ENCODE results near the gene GPHN. TPM values are rescaled to one million over a fixed set of nuclear protein-coding genes. Genes with fewer than 3 reads are reported as not detected.

The GPHN gene
- total RNA-seq, 1 experiment from 2014 or later: 23.4 TPM

- H3K9me3 ChIP-seq (ENCODE audit: low read length): no peaks in the 10 kb centered on the region
- BruUV-seq (replicated peaks): no TSS peak
- intact Hi-C loops (cut with micrococcal nuclease): no loop called here
- no peak overlapping the region for H3K4me3 ChIP-seq (ENCODE audit: low read length)
- no peak overlapping the region for H3K27ac ChIP-seq (ENCODE audit: low read length)
- ATAC-seq: peak; percentile 69
- no peaks in the 10 kb centered on the region for H3K9me2 ChIP-seq (replicated peaks; ENCODE audit: low read length)
- H2AFZ ChIP-seq (ENCODE audit: low read length): no peak overlapping the region
- H3K4me1 ChIP-seq (ENCODE audit: insufficient read depth, low read length): peaks cover 21% of the 10 kb centered on the region
- peaks cover 35% of the 10 kb centered on the region for H3K79me2 ChIP-seq (ENCODE audit: low read length)
- no peaks in the 10 kb centered on the region for H3K27me3 ChIP-seq (ENCODE audit: low read length)
- no peak overlapping the region for H3K9ac ChIP-seq (ENCODE audit: low read length)
- peak; percentile 63 for DNase-seq
- no peaks in the 10 kb centered on the region for H3K36me3 ChIP-seq (ENCODE audit: low read depth, low read length)
- CTCF ChIA-PET: no interaction called here
- H3K4me2 ChIP-seq (ENCODE audit: low read length): no peak overlapping the region
- H3F3A ChIP-seq (ENCODE audit: low read length, unreplicated experiment): no peaks in the 10 kb centered on the region
- POLR2A ChIA-PET (ENCODE audit: unreplicated experiment): no interaction called here
- TF ChIP-seq EZH2 (IDR thresholded peaks at IDR 0.05; ENCODE audit: low read length, unreplicated experiment) (no peak), CTCF (conservative IDR thresholded peaks at IDR 0.05; ENCODE audit: low read depth, low read length) (no peak), EZH2phosphoT487 (IDR thresholded peaks at IDR 0.05; ENCODE audit: borderline replicate concordance, low read length) (no peak)
- peaks cover 10% of the 10 kb centered on the region; the same call in 1 of the 2 replicates for H4K20me1 ChIP-seq (ENCODE audit: low read length)
Measured at GRCh38 chr14:66645716-66646115, 137.8 kb downstream of the GPHN start.

- Histone ChIP-seq H3K27me3 (ENCODE audit: low read length) (no peaks in the 10 kb centered on the region), H2AFZ (ENCODE audit: low read length) (no peak overlapping the region), H3K9me2 (replicated peaks; ENCODE audit: low read length) (no peaks in the 10 kb centered on the region), H4K20me1 (ENCODE audit: low read length) (no peaks in the 10 kb centered on the region), H3K4me2 (ENCODE audit: low read length) (no peak overlapping the region), H3K36me3 (ENCODE audit: low read depth, low read length) (no peaks in the 10 kb centered on the region), H3K27ac (ENCODE audit: low read length) (no peak overlapping the region), H3K79me2 (ENCODE audit: low read length) (peaks cover 17% of the 10 kb centered on the region), H3K4me1 (ENCODE audit: insufficient read depth, low read length) (peaks cover 8% of the 10 kb centered on the region; the same call in 1 of the 2 replicates), H3K9me3 (ENCODE audit: low read length) (no peaks in the 10 kb centered on the region), H3K9ac (ENCODE audit: low read length) (no peak overlapping the region), H3K4me3 (ENCODE audit: low read length) (no peak overlapping the region), H3F3A (ENCODE audit: low read length, unreplicated experiment) (no peaks in the 10 kb centered on the region)
- intact Hi-C loops (cut with micrococcal nuclease): no loop called here
- no peak for DNase-seq
- BruUV-seq (replicated peaks): no TSS peak
- TF ChIP-seq EZH2 (IDR thresholded peaks at IDR 0.05; ENCODE audit: low read length, unreplicated experiment) (no peak), EZH2phosphoT487 (IDR thresholded peaks at IDR 0.05; ENCODE audit: borderline replicate concordance, low read length) (no peak), CTCF (conservative IDR thresholded peaks at IDR 0.05; ENCODE audit: low read depth, low read length) (no peak)
- POLR2A ChIA-PET (ENCODE audit: unreplicated experiment): no interaction called here
- ATAC-seq: no peak
- CTCF ChIA-PET: no interaction called here
Measured at GRCh38 chr14:66649498-66649897, 141.6 kb downstream of the GPHN start.

- Histone ChIP-seq H4K20me1 (ENCODE audit: low read length) (no peaks in the 10 kb centered on the region), H3K4me3 (ENCODE audit: low read length) (no peak overlapping the region), H3K4me2 (ENCODE audit: low read length) (no peak overlapping the region), H3K9me3 (ENCODE audit: low read length) (no peaks in the 10 kb centered on the region), H3K36me3 (ENCODE audit: low read depth, low read length) (no peaks in the 10 kb centered on the region), H3K79me2 (ENCODE audit: low read length) (peaks cover 10% of the 10 kb centered on the region), H3K9ac (ENCODE audit: low read length) (no peak overlapping the region), H2AFZ (ENCODE audit: low read length) (no peak overlapping the region), H3K27ac (ENCODE audit: low read length) (no peak overlapping the region), H3K9me2 (replicated peaks; ENCODE audit: low read length) (no peaks in the 10 kb centered on the region), H3K4me1 (ENCODE audit: insufficient read depth, low read length) (peaks cover 5% of the 10 kb centered on the region; the same call in 1 of the 2 replicates), H3K27me3 (ENCODE audit: low read length) (no peaks in the 10 kb centered on the region), H3F3A (ENCODE audit: low read length, unreplicated experiment) (no peaks in the 10 kb centered on the region)
- DNase-seq (no peak), ATAC-seq (peak; percentile 23; the same call in 1 of the 2 replicates)
- no peak for TF ChIP-seq EZH2 (IDR thresholded peaks at IDR 0.05; ENCODE audit: low read length, unreplicated experiment)
- no peak for TF ChIP-seq CTCF (conservative IDR thresholded peaks at IDR 0.05; ENCODE audit: low read depth, low read length)
- no peak for TF ChIP-seq EZH2phosphoT487 (IDR thresholded peaks at IDR 0.05; ENCODE audit: borderline replicate concordance, low read length)
- intact Hi-C loops (cut with micrococcal nuclease): no loop called here
- ChIA-PET CTCF (no interaction called here), POLR2A (ENCODE audit: unreplicated experiment) (interaction anchor here (0.6 kb wide), 1 partner anchor 23 kb away, joined by 3 read pairs; no protein-coding TSS in a partner anchor)
- no TSS peak for BruUV-seq (replicated peaks)
Measured at GRCh38 chr14:66650491-66650911, 142.6 kb downstream of the GPHN start.

All from PC-3 (cell line).